Smooth muscle cell of the brain vasculature (primary cell): ENCODE results near the gene SRRM3.
A peak's percentile ranks its signal among the peaks of the same experiment; 100 is the strongest.
"Not testable (repeated sequence)": the region's sequence is repeated elsewhere in the genome, so short reads cannot be mapped to it uniquely, and the experiment has no call there.

Source experiments
- DNase-seq: peaks from one replicate; pipeline ENCODE4 v3.0.0-alpha.2; 2012; ENCODE audit warnings: low read depth, low spot score

The SRRM3 gene

GRCh38 chr7:76231071-76231470 lies 29.4 kb downstream of the SRRM3 start:
- DNase-seq: no peak

DNA sequence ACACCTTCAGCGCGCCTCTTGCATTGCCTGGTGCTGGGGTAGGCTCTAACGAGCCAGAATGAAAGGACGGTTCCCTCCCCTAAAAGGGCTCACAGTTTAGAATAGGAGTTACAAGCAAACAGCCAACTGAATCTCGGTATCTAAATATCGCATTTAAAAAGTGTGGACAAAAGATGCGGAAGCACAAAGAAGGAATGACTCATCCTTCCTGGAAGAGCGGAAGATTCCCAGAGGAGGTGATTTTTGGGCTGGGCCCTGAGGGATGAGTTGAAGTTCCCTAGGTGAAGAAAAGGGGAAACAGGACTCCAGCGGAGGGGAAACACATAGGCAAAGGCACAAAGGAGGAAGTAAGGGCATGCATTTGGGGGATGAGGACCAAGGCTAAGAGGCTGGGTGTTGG lies 29.9 kb downstream of the SRRM3 start:
- DNase-seq: no peak

DNA sequence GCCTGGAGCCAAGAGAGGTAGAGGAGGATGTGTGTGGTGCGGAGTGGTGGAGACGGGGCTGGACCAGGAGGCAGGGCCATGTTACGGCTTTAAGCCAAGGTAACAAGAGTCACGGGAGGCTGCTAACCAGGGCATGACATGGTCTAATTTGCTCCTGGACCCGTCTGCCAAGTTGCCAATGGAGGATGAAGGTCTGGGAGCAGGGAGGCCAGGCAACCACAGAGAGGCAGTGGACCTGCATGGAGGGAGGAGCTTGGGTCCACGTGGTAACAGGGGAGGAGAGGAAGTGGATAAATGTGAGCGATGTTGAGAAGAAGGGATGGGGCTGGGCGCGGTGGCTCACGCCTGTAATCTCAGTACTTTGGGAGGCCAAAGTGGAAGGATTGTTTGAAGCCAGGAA lies 31.0 kb downstream of the SRRM3 start:
- DNase-seq: no peak

DNA sequence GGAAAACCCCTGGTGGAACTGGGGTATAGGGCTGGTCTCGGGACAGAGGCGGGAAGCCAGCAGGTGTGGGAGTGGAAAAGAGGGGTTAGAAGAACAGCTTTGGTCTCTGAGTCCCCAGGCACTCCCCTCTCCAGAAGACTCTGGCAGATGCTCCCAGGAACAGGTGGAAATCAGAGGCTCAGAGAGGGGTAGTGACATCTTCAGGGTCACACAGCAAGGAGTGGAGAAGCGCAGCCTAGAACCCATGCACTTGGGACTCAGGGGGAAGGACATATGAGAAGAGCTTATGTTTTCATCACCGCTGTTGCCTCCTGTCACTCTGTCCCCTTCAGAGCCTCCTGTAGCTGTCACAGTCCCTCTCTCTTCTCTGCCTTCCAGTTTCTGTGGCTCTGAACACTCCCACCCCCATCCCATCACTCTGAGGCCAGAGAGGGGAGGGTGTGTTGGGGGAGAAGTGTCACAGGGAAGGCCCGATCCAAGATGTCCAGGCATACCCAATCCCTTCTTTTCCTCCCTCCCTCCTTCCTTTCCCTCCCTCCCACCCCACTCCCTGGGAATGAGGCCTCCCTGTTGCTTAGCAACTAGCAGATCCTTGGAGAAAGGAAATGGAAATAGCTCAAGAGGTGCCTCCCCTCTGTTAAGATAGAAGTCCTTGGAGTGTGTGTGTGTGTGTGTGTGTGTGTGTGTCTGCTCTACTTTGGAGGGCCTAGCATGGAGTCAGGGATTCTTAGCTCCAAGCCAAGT lies 32.0 kb downstream of the SRRM3 start:
- DNase-seq: no peak

DNA sequence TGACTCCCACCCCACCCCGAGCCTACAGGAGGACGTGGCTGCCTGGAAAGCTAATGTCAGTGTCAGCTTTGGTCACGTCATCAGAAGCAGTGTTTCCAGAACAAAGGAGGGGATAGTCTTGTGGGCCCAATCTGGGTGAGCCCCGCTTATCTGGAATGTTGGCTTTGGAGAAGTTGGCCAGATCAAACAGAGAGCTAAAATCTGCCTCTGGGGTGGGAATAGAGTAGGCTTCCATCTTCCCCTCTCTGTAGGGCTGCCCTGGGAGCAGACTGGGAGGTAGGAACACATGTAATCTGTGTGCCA lies 32.5 kb downstream of the SRRM3 start:
- DNase-seq: no peak

GRCh38 chr7:76234931-76235441 lies 33.3 kb downstream of the SRRM3 start:
- peak; percentile 18 for DNase-seq

DNA sequence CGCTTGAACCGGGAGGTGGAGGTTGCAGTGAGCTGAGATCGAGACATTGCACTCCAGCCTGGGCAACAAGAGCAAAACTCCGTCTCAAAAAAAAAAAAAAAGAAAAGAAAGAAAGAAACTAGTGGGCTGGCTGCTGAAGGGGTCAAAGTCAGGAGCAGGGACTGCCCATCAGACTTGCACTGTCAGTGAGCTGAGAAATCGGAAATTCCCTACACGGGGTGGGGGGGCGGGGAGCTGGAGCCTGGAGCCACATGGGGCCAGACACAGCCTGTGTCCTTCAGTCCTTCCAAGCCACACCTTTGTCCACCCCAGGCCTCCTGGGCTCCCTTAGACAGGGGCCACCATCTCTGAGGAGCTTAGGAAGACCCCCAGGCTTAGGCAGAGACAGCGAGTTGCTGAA lies 34.5 kb downstream of the SRRM3 start:
- DNase-seq: no peak

DNA sequence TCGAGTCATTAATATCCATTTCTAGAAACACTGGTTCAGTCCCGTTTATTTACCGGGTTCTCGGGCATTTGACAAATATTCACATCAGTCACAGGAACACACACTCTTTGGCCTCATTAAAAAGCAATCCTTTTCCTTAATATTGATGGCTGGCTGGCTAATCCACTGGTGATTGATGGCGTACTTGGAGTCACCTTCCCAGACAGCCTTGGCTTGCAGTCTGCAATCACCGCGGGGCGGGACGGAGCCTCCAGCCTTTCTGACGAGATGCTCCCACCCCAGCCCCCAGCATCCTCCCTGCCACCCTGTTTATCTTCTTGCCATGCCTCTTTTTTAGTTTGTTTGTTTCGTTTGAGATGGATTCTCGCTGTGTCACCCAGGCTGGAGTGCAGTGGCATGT lies 36.6 kb downstream of the SRRM3 start:
- DNase-seq: no peak

DNA sequence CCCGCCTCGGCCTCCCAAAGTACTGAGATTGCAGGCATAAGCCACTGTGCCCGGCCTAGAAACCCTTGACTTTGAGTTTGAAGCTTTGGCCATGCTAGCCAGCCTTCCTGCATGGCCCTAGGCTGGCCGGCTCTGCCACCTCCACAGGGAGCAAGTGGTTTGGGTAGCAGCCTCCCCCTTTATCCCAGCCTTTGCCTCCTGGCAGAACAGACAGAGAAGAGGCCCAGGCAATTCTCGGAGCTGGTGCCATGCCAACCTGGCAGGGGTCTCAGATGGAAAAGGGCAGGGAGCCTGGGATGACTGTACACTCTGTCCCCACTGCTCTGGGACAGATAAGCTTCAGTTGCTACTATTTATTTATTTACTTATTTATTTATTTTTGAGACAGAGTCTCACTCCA lies 39.4 kb downstream of the SRRM3 start:
- no peak for DNase-seq

- not testable (repeated sequence) for DNase-seq
These were observed 40.9 kb downstream of the SRRM3 start for GRCh38 chr7:76242517-76243063.

GRCh38 chr7:76244781-76245391 lies 43.2 kb downstream of the SRRM3 start:
- no peak for DNase-seq

- DNase-seq: no peak
These were observed 45.2 kb downstream of the SRRM3 start for GRCh38 chr7:76246804-76247389.

DNA sequence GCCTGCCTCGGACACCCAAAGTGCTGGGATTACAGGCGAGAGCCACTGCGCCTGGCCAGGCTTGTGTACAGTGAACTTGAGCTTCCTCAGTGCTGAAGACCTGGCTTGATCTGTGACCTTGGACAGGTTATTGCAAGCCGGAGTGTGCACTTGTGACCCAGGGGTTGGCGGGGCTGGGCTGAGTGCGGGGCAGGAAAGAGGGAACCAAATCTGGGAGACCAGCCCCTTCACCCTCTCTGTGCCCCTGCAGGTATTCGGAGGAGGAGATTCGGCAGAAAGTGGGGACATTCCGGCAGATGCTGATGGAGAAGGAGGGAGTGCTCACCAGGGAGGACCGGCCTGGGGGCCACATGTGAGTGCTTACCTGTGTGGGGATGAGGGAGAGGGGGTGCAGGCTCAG lies 46.2 kb downstream of the SRRM3 start:
- no peak for DNase-seq

DNA sequence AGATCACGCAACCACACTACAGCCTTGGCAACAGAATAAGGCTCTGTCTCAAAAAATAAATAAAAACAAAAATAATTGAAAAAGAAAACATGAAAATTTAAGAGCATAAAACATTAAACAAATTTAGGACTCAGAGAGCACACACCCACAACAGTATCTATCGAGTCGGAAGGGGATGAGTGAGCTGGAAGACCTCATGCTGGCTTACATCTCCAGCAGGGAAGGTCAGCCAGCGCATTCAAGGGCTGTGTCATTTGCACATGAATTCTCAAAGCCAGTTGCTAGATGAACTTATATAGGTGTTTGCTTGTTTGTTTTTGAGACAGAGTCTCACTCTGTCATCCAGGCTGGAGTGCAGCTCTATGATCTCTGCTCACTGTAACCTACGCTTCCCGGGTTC lies 50.3 kb downstream of the SRRM3 start:
- DNase-seq: no peak

- no peak for DNase-seq
These were observed 53.1 kb downstream of the SRRM3 start for GRCh38 chr7:76254781-76255180.

- DNase-seq: no peak
These were observed 56.3 kb downstream of the SRRM3 start for GRCh38 chr7:76257973-76258372.

DNA sequence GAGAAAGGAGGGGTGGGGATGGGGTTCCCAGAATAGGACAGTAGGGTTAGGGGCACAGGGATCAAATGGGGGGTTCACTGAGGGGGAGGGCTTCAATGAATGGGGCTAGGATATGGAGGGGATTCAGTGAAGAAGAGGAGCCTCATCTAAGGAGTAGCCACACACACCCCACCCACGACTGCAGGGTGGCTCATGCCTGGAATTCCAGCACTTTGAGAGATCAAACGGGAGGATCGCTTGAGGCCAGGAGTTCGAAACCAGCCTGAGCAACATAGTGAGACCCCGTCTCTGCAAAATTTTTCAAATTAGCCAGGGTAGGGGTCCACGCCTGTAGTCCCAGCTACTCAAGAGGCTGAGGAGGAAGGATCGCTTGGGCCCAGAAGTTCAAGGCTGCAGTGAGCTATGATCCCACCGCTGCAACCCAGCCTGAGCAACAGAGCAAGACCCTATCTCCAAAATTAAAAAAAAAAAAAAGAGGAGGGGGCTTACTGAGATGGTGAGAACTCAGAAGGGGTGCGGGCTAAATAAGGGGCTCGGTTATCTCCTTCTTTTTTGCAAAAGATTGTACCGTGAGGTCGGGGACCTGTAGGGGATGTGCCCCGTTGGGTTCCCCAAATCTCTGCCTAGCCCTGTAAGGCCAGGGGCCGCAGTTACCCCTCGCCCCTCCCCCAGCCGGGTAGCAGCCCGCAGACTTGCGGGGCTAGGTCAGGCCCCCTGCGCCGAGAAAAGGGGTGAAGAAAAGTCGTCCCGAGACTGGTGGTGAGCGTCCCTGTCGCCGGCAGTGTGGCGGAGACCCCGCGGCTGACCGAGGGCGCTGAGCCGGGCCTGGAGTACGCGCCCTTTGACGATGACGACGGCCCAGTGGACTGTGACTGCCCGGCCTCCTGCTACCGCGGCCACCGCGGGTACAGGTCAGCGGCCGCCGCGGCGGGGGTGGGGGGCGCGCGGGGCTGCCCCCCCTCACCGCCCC lies 57.7 kb downstream of the SRRM3 start:
- no peak for DNase-seq

DNA sequence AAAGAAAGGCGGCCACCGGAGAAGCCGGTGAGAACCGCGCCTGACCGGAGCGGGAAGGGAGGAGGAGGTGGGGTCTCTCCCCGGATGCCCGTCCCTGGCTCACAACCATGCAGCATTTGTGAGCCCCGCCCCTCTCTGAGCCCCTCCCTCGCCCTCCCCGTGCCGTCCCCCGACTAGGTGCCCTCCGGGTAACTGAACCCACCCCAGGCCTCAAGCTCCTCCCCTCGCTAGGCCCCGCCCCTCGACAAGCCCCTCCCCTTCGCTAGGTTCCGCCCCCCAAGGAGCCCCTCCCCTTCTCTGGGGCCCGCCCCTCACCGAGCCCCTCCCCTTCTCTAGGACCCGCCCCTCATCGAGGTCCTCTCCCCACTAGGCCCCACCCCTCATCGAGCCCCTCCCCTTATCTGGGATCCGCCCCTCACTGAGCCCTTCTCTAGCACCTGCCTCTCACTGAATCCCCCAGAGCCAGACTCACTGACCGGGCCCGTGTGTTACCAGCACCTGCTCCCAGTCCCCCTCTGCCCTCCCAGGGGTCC lies 58.5 kb downstream of the SRRM3 start:
- no peak for DNase-seq

DNA sequence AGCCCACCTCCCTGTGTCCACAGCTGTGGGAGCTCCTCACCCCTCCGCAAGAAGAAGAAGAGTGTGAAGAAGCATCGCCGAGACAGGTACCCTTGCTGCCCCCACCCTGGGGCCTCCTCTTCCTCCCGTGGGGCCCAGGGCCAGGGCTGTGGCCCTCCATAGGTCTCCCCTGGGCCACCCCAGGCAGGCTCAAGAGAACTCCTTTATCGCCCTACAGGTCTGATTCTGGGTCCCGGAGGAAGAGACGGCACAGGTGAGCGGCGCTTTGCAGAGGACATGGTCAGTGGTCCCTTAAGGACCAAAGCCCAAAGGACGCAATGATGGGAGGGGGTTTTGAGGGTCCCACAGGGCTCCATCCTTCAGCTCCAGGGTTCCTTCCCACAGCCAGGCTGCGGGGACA lies 59.6 kb downstream of the SRRM3 start:
- DNase-seq: no peak

DNA sequence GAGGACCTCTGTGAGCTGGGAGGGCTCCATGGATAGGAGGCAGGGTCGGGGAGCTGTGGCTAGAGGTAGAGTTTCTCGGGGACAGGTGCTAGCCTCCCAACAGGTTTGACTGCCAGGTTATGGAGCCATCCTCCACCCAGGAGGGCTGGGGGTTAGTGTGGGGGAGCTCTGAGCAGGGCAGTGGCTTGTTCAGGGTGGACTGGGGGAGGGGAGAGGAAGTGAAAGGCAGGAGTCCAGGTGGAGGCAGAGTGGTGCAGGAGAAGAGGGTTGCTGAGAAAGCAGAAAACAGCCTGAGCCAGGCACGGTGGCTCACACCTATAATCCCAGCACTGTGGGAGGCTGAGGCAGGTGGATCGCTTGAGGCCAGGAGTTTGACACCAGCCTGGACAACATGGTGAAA lies 60.2 kb downstream of the SRRM3 start:
- no peak for DNase-seq

DNA sequence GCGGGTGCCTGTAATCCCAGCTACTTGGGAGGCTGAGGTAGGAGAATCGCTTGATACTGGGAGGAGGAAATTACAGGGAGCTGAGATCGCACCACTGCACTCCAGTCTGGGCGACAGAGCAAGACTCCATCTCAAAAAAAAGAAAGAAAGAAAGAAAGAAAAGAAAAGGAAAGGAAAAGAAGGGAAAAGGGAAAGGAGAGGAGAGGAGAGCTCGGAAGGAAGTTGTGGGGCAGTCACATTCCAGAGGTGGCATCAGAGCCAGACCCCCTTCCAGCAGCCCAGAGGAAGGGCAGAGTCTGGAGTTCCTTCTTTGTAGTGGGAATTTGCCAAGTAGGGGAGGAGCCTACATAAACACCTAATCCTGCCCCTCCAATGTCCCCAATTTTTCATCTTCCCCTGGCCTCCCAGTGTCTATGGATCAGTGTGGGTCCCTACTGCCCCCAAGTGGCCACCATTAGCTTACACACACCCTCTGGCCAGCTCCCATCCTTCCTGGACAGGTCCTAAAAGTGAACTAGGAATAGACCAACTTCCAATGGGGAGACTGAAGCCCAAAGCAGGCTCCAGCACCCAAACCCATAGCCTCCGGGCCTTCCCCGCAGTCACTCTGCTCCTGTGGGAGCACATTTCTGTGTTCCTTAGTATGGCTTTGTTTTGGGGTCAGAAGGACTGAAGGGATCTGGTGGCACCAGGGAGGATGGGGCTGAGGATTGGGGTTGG lies 61.1 kb downstream of the SRRM3 start:
- peak; percentile 29 for DNase-seq
